ENCODE results near the gene RPL37.

DNA sequence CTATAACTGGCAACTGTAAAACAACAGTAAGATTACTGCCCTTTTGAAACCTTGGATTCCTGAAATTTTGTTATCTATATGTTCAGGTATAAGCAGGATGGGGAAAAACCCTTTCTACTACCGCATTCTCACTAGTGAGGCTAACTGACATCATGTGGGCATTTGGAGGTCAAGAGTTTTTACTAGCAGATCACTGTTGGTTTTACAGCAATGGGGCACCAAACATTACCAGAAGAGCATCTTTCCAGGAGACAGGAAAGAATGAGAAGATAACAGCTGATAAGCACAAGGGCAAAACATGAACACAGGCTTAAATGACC, 58.4 kb downstream of the RPL37 start:
- TF ChIP-seq, protein P1, sequence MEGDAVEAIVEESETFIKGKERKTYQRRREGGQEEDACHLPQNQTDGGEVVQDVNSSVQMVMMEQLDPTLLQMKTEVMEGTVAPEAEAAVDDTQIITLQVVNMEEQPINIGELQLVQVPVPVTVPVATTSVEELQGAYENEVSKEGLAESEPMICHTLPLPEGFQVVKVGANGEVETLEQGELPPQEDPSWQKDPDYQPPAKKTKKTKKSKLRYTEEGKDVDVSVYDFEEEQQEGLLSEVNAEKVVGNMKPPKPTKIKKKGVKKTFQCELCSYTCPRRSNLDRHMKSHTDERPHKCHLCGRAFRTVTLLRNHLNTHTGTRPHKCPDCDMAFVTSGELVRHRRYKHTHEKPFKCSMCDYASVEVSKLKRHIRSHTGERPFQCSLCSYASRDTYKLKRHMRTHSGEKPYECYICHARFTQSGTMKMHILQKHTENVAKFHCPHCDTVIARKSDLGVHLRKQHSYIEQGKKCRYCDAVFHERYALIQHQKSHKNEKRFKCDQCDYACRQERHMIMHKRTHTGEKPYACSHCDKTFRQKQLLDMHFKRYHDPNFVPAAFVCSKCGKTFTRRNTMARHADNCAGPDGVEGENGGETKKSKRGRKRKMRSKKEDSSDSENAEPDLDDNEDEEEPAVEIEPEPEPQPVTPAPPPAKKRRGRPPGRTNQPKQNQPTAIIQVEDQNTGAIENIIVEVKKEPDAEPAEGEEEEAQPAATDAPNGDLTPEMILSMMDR (IDR thresholded peaks at IDR 0.05): no peak
- TF ChIP-seq POLR2A (IDR thresholded peaks at IDR 0.05): no peak
- TF ChIP-seq POLR2AphosphoS5 (IDR thresholded peaks at IDR 0.05): no peak
- TF ChIP-seq EP300 (IDR thresholded peaks at IDR 0.05): no peak
